Suppressor macrophage treated with lipopolysaccharide for 4 hours (primary cell): ENCODE data around the gene ALG10B.
"Not testable (repeated sequence)": the region's sequence is repeated elsewhere in the genome, so short reads cannot be mapped to it uniquely, and the experiment has no call there.

Experiments
- DNase-seq: peaks from one replicate; pipeline ENCODE4 v3.0.0-alpha.2; 2020

ALG10B gene

GRCh38 chr12:38316391-38317129, at the start of gene ALG10B:
TSS of gene ALG10B (plus strand) at chr12:38316774. CDS start at chr12:38316894, 120 bp downstream.
- DNase-seq = peak; percentile 98

- no peak for DNase-seq
Observed at GRCh38 chr12:38268612-38269011, 48.0 kb upstream of the ALG10B start.

- no peak for DNase-seq
Observed at GRCh38 chr12:38269897-38270296, 46.7 kb upstream of the ALG10B start.

GRCh38 chr12:38279756-38280155, 36.8 kb upstream of the ALG10B start:
- no peak for DNase-seq

- DNase-seq = no peak
Observed at GRCh38 chr12:38282886-38283285, 33.7 kb upstream of the ALG10B start.

- DNase-seq = no peak
Observed at GRCh38 chr12:38289396-38289795, 27.2 kb upstream of the ALG10B start.

- no peak for DNase-seq
Observed at GRCh38 chr12:38291160-38291559, 25.4 kb upstream of the ALG10B start.

GRCh38 chr12:38302972-38303371, 13.6 kb upstream of the ALG10B start:
- DNase-seq = not testable (repeated sequence)

GRCh38 chr12:38321966-38322365, 5.4 kb downstream of the ALG10B start:
- DNase-seq = not testable (repeated sequence)

- DNase-seq = no peak
Observed at GRCh38 chr12:38324912-38325311, 8.3 kb downstream of the ALG10B start.

GRCh38 chr12:38327356-38327755, 10.8 kb downstream of the ALG10B start:
- DNase-seq = no peak

GRCh38 chr12:38328306-38328895, 11.8 kb downstream of the ALG10B start:
- peak; percentile 74 for DNase-seq

- not testable (repeated sequence) for DNase-seq
Observed at GRCh38 chr12:38330414-38330813, 13.8 kb downstream of the ALG10B start.

- no peak for DNase-seq
Observed at GRCh38 chr12:38332814-38333213, 16.2 kb downstream of the ALG10B start.

GRCh38 chr12:38342444-38342843, 25.9 kb downstream of the ALG10B start:
- DNase-seq = no peak

GRCh38 chr12:38343256-38343655, 26.7 kb downstream of the ALG10B start:
- not testable (repeated sequence) for DNase-seq

GRCh38 chr12:38343916-38344315, 27.3 kb downstream of the ALG10B start:
- not testable (repeated sequence) for DNase-seq

GRCh38 chr12:38350342-38351174, 34.0 kb downstream of the ALG10B start:
- DNase-seq = peak; percentile 83

- DNase-seq = not testable (repeated sequence)
Observed at GRCh38 chr12:38351175-38351508, 34.6 kb downstream of the ALG10B start.

GRCh38 chr12:38367506-38367905, 50.9 kb downstream of the ALG10B start:
- DNase-seq = no peak

GRCh38 chr12:38370311-38370710, 53.7 kb downstream of the ALG10B start:
- no peak for DNase-seq

GRCh38 chr12:38373784-38374183, 57.2 kb downstream of the ALG10B start:
- DNase-seq = no peak

- no peak for DNase-seq
Observed at GRCh38 chr12:38374751-38375150, 58.2 kb downstream of the ALG10B start.
